Parathyroid adenoma (tissue), 2 donors: ENCODE measurements around the gene ATP2B2.

Source experiments
- H2AFZ ChIP-seq: fragments of 300-600 bp; sonication (generic); one replicate; pipeline ENCODE4 v1.7.0; 2017; ENCODE audit warnings: antibody characterized with exemption, mild to moderate bottlenecking
- H3K27ac ChIP-seq: fragments of 300-600 bp; sonication (generic); one replicate; pipeline ENCODE4 v1.7.0; 2017
- H3K27me3 ChIP-seq: fragments of 300-600 bp; sonication (generic); one replicate; pipeline ENCODE4 v1.7.0; 2017; ENCODE audit warnings: low read length; ENCODE audit not compliant: control insufficient read depth, insufficient read depth
- H3K36me3 ChIP-seq: fragments of 300-600 bp; sonication (generic); one replicate; pipeline ENCODE4 v1.7.0; 2017; ENCODE audit warnings: low read length; ENCODE audit not compliant: control insufficient read depth, insufficient read depth
- H3K4me1 ChIP-seq: fragments of 300-600 bp; sonication (generic); one replicate; pipeline ENCODE4 v1.7.0; 2017; ENCODE audit warnings: control low read depth
- H3K4me2 ChIP-seq: fragments of 300-600 bp; sonication (generic); one replicate; pipeline ENCODE4 v1.7.0; 2017; ENCODE audit warnings: low read length
- H3K4me3 ChIP-seq: fragments of 300-600 bp; sonication (generic); one replicate; pipeline ENCODE4 v1.7.0; 2017; ENCODE audit warnings: low read depth, low read length
- H3K79me2 ChIP-seq: fragments of 300-600 bp; sonication (generic); one replicate; pipeline ENCODE4 v1.7.0; 2017; ENCODE audit warnings: control low read depth
- H3K9ac ChIP-seq: fragments of 300-600 bp; sonication (generic); one replicate; pipeline ENCODE4 v1.7.0; 2017; ENCODE audit warnings: mild to moderate bottlenecking
- H3K9me3 ChIP-seq: fragments of 300-600 bp; sonication (generic); one replicate; pipeline ENCODE4 v1.7.0; 2017; ENCODE audit warnings: low read length; ENCODE audit not compliant: control insufficient read depth
- TF ChIP-seq, protein P1 (sequence below): fragments of 300-600 bp; sonication (generic); IDR thresholded peaks from one replicate; pipeline ENCODE4 v1.7.0; 2017; ENCODE audit warnings: antibody characterized with exemption, mild to moderate bottlenecking
- donor health status: primary hyperparathyroidism.

ATP2B2 gene

DNA sequence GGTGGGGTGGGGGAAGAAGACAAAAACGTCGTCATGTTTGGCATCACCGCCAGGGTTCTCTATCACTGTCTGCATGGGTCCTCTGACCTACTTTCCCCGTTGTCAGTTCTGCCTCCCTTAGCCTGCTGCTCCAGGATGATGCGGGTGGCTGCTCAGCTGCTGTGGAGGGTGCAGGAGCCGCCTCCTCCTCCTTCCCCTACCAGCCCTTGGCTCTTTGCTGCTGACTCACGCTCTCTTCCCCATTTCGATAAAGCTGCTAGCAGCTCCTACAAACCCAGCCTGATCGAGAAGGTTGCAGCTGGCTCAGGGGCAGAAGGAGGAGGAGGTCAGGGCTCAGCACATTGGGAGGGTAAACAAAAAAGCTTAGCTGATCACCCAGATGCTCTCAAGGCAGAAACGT is 135.0 kb downstream of the ATP2B2 start:
- Histone ChIP-seq H3K4me1 (peaks cover 19% of the 10 kb centered on the region), H3K36me3 (no peaks in the 10 kb centered on the region), H3K27me3 (no peaks in the 10 kb centered on the region), H3K27ac (peak overlapping the region; percentile 72), H3K79me2 (no peaks in the 10 kb centered on the region), H3K9ac (no peak overlapping the region), H3K4me3 (no peak overlapping the region), H3K9me3 (no peaks in the 10 kb centered on the region), H3K4me2 (no peak overlapping the region), H2AFZ (peak overlapping the region; percentile 64)
- TF ChIP-seq, protein P1, sequence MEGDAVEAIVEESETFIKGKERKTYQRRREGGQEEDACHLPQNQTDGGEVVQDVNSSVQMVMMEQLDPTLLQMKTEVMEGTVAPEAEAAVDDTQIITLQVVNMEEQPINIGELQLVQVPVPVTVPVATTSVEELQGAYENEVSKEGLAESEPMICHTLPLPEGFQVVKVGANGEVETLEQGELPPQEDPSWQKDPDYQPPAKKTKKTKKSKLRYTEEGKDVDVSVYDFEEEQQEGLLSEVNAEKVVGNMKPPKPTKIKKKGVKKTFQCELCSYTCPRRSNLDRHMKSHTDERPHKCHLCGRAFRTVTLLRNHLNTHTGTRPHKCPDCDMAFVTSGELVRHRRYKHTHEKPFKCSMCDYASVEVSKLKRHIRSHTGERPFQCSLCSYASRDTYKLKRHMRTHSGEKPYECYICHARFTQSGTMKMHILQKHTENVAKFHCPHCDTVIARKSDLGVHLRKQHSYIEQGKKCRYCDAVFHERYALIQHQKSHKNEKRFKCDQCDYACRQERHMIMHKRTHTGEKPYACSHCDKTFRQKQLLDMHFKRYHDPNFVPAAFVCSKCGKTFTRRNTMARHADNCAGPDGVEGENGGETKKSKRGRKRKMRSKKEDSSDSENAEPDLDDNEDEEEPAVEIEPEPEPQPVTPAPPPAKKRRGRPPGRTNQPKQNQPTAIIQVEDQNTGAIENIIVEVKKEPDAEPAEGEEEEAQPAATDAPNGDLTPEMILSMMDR = peak; percentile 41

DNA sequence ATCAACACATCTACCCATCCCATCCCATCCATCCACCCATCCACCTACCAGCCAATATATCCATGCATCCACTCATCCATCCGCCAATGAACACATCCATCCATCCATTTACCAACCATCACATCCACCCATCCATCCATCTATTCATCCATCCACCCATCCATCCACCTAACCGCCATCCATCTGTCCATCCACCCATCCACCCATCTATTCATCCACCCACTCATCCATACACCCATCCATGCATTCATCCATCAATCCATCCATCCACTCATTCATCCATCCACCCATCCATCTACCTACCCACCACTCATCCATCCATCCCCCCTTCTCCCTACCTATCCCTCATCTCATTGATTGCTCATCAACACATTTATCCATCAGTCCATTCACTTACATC is 136.9 kb downstream of the ATP2B2 start:
- Histone ChIP-seq H3K27me3 (no peaks in the 10 kb centered on the region), H3K4me1 (peaks cover 19% of the 10 kb centered on the region), H3K4me3 (no peak overlapping the region), H3K79me2 (no peaks in the 10 kb centered on the region), H3K36me3 (no peaks in the 10 kb centered on the region), H2AFZ (no peak overlapping the region), H3K4me2 (no peak overlapping the region), H3K9ac (no peak overlapping the region), H3K9me3 (no peaks in the 10 kb centered on the region), H3K27ac (no peak overlapping the region)
- TF ChIP-seq, protein P1 = no peak

DNA sequence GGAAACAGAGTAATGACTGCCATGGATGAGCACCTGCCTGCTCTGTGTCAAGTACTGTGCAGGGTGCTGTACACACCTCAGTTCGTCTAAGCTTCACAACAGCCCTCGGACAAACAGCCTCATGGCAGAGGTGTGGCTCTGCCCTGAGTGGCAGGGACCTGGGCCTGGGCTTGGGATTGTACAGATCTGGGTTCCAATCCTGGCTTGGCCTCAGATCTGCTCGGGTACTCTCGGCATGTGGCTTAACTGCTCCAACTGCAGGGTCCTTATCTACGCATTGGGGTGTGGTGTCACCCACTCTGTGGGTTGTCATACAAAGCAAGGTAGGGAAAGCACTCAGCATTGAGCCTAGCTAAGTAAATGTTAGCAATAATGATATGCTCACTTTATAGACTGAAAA is 137.9 kb downstream of the ATP2B2 start:
- no peak overlapping the region for H3K27ac ChIP-seq

DNA sequence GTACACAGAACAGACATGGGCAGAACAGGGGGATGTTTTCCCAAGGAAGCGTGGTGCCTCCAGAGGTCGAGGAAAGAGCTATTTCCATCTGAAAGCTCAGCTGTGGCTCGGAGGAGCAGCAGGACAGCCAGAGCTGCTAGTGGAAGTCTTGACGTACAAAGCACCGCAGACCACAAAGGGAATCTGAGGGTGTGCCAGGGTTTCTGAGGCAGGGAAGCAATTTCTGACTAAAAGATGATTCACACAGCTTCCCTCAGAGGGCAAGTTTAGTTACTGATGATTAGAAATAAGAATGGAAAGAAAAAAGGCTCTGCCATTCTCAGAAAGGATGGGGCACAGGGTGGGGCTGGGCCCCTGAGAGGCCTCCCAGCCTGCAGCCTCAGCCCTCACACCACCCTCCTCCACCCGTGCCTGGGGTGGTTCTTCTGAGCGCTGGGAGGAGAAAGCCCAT is 138.7 kb downstream of the ATP2B2 start:
- H3K36me3 ChIP-seq = no peaks in the 10 kb centered on the region
- H3K4me1 ChIP-seq = peaks cover 19% of the 10 kb centered on the region
- H3K4me2 ChIP-seq = no peak overlapping the region
- no peak overlapping the region for H3K4me3 ChIP-seq
- H2AFZ ChIP-seq = no peak overlapping the region
- no peaks in the 10 kb centered on the region for H3K27me3 ChIP-seq
- H3K79me2 ChIP-seq = no peaks in the 10 kb centered on the region
- no peaks in the 10 kb centered on the region for H3K9me3 ChIP-seq
- TF ChIP-seq, protein P1 = no peak
- H3K27ac ChIP-seq = no peak overlapping the region
- no peak overlapping the region for H3K9ac ChIP-seq

More for the DNA sequence above, 137.9 kb downstream of the ATP2B2 start:
- no peaks in the 10 kb centered on the region for H3K79me2 ChIP-seq
- H3K27me3 ChIP-seq = no peaks in the 10 kb centered on the region
- no peak overlapping the region for H2AFZ ChIP-seq
- H3K4me1 ChIP-seq = peaks cover 19% of the 10 kb centered on the region
- H3K9me3 ChIP-seq = no peaks in the 10 kb centered on the region
- H3K36me3 ChIP-seq = no peaks in the 10 kb centered on the region
- TF ChIP-seq, protein P1 = no peak
- no peak overlapping the region for H3K4me3 ChIP-seq
- no peak overlapping the region for H3K4me2 ChIP-seq
- H3K9ac ChIP-seq = no peak overlapping the region

DNA sequence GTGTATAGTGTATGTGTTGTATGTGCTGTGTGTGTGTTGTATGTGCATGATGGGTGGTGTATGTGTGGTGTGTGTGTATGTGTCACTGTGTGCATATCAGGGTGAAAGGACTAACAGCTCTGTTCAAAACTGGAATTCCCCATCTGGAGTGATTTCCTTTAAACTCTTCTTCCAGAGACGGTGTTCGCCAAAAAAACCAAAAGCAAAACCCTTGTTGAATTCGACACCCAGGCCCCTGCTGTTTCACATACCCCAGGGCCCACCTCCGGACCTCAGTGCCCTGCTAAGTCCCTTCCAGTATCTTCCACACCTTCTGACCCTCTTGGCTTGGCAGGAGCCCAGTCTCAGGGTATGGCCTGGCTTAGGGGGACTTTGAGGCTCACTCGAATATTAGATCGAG is 139.6 kb downstream of the ATP2B2 start:
- no peak overlapping the region for H2AFZ ChIP-seq
- no peak overlapping the region for H3K4me3 ChIP-seq
- no peaks in the 10 kb centered on the region for H3K9me3 ChIP-seq
- H3K79me2 ChIP-seq = no peaks in the 10 kb centered on the region
- H3K4me1 ChIP-seq = peaks cover 15% of the 10 kb centered on the region
- no peaks in the 10 kb centered on the region for H3K36me3 ChIP-seq
- H3K27me3 ChIP-seq = no peaks in the 10 kb centered on the region
- no peak overlapping the region for H3K27ac ChIP-seq
- no peak overlapping the region for H3K9ac ChIP-seq
- no peak overlapping the region for H3K4me2 ChIP-seq
- TF ChIP-seq, protein P1 = no peak
